ENCODE data around the gene GPD1. TPM values are rescaled to one million over a fixed set of nuclear protein-coding genes. Genes with fewer than 3 reads are reported as not detected.

GPD1 gene
- total and polyA plus RNA-seq, 10 of the 15 experiments (the other 5 are each of a cell fraction or from before 2014, with no cell fraction given), result 0.04 to 0.61 (median 0.26) TPM; not detected in 1

DNA sequence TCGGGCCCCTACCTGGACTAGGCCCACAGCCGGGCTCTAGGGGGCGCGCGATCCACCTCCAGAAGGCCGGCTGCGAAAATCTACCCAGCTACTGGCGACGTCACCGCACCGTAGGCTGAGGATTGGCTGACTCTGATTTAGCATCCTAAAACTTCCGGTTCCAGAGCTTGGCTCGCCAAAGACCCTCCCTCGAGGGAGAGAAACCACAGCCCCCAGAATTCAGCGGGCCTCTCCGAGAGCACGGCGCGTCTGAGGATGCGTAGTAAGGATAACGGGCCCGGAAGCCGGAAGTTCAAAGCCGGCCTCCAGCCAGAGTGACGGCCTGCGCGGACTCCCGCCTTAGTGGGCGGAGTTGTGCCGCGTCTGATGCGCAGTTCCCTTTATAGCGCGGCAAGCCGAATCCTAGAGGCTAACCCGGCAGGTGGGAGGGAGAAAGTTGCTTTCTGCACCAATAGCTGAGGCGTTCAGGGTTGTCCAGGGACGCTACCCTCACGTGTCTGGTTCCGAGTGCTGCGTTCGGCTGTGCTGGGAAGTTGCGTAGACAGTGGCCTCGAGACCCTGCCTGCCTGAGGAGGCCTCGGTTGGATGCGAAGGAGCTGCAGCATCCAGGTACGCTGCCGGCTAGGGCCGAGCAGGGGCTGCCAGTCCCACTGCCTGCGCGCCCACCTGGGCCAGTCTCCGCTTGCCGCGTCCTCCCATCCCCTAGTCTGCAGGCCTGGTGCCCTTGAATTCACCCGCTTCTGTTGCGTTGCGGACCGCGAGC is 8.1 kb downstream of the GPD1 start, which contains the start of gene COX14 (continued):
- TF ChIP-seq, protein P1, sequence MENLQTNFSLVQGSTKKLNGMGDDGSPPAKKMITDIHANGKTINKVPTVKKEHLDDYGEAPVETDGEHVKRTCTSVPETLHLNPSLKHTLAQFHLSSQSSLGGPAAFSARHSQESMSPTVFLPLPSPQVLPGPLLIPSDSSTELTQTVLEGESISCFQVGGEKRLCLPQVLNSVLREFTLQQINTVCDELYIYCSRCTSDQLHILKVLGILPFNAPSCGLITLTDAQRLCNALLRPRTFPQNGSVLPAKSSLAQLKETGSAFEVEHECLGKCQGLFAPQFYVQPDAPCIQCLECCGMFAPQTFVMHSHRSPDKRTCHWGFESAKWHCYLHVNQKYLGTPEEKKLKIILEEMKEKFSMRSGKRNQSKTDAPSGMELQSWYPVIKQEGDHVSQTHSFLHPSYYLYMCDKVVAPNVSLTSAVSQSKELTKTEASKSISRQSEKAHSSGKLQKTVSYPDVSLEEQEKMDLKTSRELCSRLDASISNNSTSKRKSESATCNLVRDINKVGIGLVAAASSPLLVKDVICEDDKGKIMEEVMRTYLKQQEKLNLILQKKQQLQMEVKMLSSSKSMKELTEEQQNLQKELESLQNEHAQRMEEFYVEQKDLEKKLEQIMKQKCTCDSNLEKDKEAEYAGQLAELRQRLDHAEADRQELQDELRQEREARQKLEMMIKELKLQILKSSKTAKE (IDR thresholded peaks at IDR 0.05; ENCODE audit: low read depth, poor library complexity, severe bottlenecking), result no peak
- 0 out of 2 replicates have a peak, but pooled peaks have one; percentile 62 for TF ChIP-seq DPF2 (IDR thresholded peaks at IDR 0.05)
- no peak for TF ChIP-seq ETV6 (conservative IDR thresholded peaks at IDR 0.05 in 1 of 2, IDR thresholded peaks at IDR 0.05 in 1 of 2; ENCODE audit: borderline replicate concordance in 1 of 2, low read depth in 1 of 2)
- TF ChIP-seq MYB (IDR thresholded peaks at IDR 0.05; ENCODE audit: borderline replicate concordance, low read depth, low read length), result no peak
- TF ChIP-seq, protein P2, sequence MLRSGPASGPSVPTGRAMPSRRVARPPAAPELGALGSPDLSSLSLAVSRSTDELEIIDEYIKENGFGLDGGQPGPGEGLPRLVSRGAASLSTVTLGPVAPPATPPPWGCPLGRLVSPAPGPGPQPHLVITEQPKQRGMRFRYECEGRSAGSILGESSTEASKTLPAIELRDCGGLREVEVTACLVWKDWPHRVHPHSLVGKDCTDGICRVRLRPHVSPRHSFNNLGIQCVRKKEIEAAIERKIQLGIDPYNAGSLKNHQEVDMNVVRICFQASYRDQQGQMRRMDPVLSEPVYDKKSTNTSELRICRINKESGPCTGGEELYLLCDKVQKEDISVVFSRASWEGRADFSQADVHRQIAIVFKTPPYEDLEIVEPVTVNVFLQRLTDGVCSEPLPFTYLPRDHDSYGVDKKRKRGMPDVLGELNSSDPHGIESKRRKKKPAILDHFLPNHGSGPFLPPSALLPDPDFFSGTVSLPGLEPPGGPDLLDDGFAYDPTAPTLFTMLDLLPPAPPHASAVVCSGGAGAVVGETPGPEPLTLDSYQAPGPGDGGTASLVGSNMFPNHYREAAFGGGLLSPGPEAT (IDR thresholded peaks at IDR 0.05; ENCODE audit: low read depth), result 0 out of 2 replicates have a peak, but pooled peaks have one; percentile 8
- peak; percentile 78; the same call in 1 of the 2 replicates for TF ChIP-seq POLR2AphosphoS2 (IDR thresholded peaks at IDR 0.05; ENCODE audit: low read depth, low read length)
- TF ChIP-seq EZH2 (IDR thresholded peaks at IDR 0.05; ENCODE audit: borderline replicate concordance, control insufficient read depth, low read depth, low read length), result no peak
- TF ChIP-seq SMAD5 (IDR thresholded peaks at IDR 0.05; ENCODE audit: low read depth), result peak; percentile 88; the same call in 1 of the 2 replicates
- no peak for TF ChIP-seq PAX8 (IDR thresholded peaks at IDR 0.05)
- peak; percentile 73; the same call in 1 of the 2 replicates for TF ChIP-seq TCF12 (IDR thresholded peaks at IDR 0.05; ENCODE audit: low read depth, low read length)
- peak; percentile 66; the same call in 1 of the 2 replicates for TF ChIP-seq PML (IDR thresholded peaks at IDR 0.05; ENCODE audit: low read length)
- TF ChIP-seq STAT3 (IDR thresholded peaks at IDR 0.05; ENCODE audit: low read depth, low read length), result no peak
- no peak; the same call in 1 of the 2 replicates for TF ChIP-seq NFYA (IDR thresholded peaks at IDR 0.05; ENCODE audit: borderline replicate concordance, low read depth, low read length)
- TF ChIP-seq SREBF2 (IDR thresholded peaks at IDR 0.05; ENCODE audit: low read length), result 0 out of 2 replicates have a peak, but pooled peaks have one; percentile 14

Measured in GM12878 (cell line).